Activated CD8-positive, alpha-beta T cell treated with anti-CD3 and anti-CD28 coated beads, Interleukin-2, amount 10 ng/mL, durations not matched to agents 7 days and 5 days (primary cell): ENCODE results near the gene PAX7. TPM values are rescaled to one million over a fixed set of nuclear protein-coding genes. Genes with fewer than 3 reads are reported as not detected.

Experiments
- ATAC-seq: fragments of 150-1000 bp; cut with Tn5 transposase; one replicate; pipeline ENCODE4 v1.10.0; 2021; ENCODE audit warnings: moderate library complexity
- CTCF ChIA-PET: fragments of 350-600 bp; sonication (Branson Sonifier 250); formaldehyde crosslinking; loops from one replicate; lab custom pipeline; 2021; ENCODE audit warnings: antibody characterized with exemption; lab: Charles Lee
- POLR2A ChIA-PET: fragments of 350-600 bp; sonication (Branson Sonifier 250); formaldehyde crosslinking; loops from one replicate; lab custom pipeline; 2021; ENCODE audit warnings: antibody characterized with exemption; lab: Charles Lee
- DNase-seq: peaks from one replicate; pipeline ENCODE4 v3.0.0-alpha.2; 2020
- H3K27ac Mint-ChIP-seq: one replicate; pipeline ENCODE4 v1.8.0; 2021; ENCODE audit warnings: mild to moderate bottlenecking, mixed read lengths
- H3K27me3 Mint-ChIP-seq: one replicate; pipeline ENCODE4 v1.8.0; 2021; ENCODE audit warnings: low read depth, mixed read lengths
- H3K36me3 Mint-ChIP-seq: one replicate; pipeline ENCODE4 v1.8.0; 2021; ENCODE audit warnings: low read depth, mixed read lengths
- H3K4me1 Mint-ChIP-seq: one replicate; pipeline ENCODE4 v1.8.0; 2021; ENCODE audit warnings: low read depth, mixed read lengths
- H3K4me3 Mint-ChIP-seq: one replicate; pipeline ENCODE4 v1.8.0; 2021; ENCODE audit warnings: mild to moderate bottlenecking, mixed read lengths
- H3K9me3 Mint-ChIP-seq: one replicate; pipeline ENCODE4 v1.8.0; 2022; ENCODE audit warnings: mixed read lengths; ENCODE audit not compliant: insufficient read depth
- total RNA-seq, 2 experiments: library from RNA; stranded (reverse); gene quantifications; one replicate each; pipeline ENCODE4 v1.2.3, GENCODE V29; 2021

The PAX7 gene
- total RNA-seq, 2 experiments from 2014 or later, result not detected

DNA sequence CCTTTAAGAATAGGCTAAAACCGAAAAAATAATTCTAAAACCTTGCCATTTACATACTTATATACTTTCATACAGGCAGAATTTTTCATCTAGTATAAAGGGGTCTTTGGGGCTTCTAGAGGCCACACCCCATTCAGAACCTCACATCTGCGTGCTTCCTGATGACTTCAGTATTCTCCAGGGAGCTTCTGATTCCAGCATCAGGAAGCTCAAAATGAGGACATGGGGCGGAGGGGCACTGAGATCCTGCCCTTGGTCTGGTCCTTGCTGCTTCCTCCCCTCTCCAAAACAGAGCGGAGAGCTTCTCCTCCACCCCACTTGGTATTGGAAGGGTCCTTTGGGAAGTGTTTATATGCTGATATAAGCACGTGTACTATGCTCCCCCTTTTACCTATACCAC, 13.8 kb downstream of the PAX7 start:
- Mint-ChIP-seq H3K9me3 (no peaks in the 10 kb centered on the region), H3K4me3 (no peak overlapping the region), H3K4me1 (peaks cover 15% of the 10 kb centered on the region), H3K36me3 (no peaks in the 10 kb centered on the region), H3K27ac (no peak overlapping the region), H3K27me3 (peaks cover 82% of the 10 kb centered on the region)
- ChIA-PET POLR2A (interaction anchor here (0.7 kb wide), 1 partner anchor 1718 kb away, joined by 3 read pairs; no protein-coding TSS in a partner anchor), CTCF (no interaction called here)
- ATAC-seq, result no peak
- DNase-seq, result no peak

DNA sequence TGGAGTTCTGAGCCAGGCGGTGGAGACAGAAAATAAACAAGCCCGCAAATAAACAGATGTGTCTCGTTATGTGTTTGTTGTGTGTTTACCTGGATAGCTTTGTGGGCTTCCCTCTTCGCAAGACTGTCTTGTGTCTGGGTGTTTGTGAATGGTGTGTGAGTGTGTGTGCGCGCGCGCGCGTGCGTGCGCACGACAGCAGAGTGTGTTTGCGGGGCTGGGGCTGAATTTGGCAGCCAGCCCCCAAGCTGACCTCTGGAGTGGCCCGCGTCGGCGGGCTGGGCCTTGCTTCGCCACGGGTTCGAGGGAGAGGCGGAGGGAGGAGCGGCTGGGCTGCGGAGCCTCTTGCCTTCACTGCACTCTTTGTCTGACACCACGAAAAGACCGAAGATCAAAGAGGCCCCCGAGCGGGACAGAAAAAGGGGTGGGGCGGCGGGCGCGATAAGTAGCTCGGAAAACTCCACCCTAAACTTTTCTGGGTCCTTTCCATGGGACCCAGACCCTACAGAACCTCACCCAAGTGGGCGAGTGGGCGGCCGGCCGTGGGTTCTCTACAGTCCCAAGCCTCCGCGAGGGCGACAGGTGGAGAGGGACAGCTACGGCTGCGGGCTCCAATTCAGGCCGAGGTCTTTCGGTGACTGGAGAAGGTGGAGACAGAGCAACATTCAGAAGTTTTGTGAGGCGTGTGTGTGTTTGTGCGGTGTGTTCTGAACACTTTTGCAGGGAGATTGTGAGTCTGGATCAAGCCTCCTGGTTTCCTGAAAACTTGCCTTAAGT, 14.5 kb downstream of the PAX7 start:
- CTCF ChIA-PET, result no interaction called here
- Mint-ChIP-seq H3K4me3 (no peak overlapping the region), H3K4me1 (peaks cover 15% of the 10 kb centered on the region), H3K27ac (no peak overlapping the region), H3K9me3 (no peaks in the 10 kb centered on the region), H3K36me3 (no peaks in the 10 kb centered on the region), H3K27me3 (peaks cover 81% of the 10 kb centered on the region)
- POLR2A ChIA-PET, result interaction anchor here (0.7 kb wide), 1 partner anchor 1717 kb away, joined by 3 read pairs; no protein-coding TSS in a partner anchor
- DNase-seq (no peak), ATAC-seq (no peak)

DNA sequence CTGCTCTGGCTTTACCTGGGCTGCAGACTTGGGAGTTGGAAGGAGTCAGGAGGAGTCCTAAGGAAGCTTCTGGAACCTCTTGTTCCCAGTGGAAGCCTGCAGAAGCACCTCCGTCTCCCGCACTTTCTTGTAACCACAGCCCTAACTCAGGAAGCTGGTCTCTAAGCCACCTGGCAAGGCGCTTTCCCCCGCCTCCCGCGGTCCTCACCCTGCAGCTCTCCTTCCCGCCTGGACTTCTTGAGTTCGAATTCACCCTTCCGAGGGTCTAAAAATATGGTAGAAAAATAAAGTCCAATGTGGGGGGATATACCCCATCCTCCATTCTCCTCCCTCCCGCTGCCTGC, 15.1 kb downstream of the PAX7 start:
- ATAC-seq, result no peak
- DNase-seq, result no peak
- H3K4me3 Mint-ChIP-seq, result no peak overlapping the region
- ChIA-PET CTCF (no interaction called here), POLR2A (no interaction called here)
- peaks cover 15% of the 10 kb centered on the region for H3K4me1 Mint-ChIP-seq
- peaks cover 81% of the 10 kb centered on the region for H3K27me3 Mint-ChIP-seq
- H3K36me3 Mint-ChIP-seq, result no peaks in the 10 kb centered on the region
- H3K27ac Mint-ChIP-seq, result no peak overlapping the region
- no peaks in the 10 kb centered on the region for H3K9me3 Mint-ChIP-seq

DNA sequence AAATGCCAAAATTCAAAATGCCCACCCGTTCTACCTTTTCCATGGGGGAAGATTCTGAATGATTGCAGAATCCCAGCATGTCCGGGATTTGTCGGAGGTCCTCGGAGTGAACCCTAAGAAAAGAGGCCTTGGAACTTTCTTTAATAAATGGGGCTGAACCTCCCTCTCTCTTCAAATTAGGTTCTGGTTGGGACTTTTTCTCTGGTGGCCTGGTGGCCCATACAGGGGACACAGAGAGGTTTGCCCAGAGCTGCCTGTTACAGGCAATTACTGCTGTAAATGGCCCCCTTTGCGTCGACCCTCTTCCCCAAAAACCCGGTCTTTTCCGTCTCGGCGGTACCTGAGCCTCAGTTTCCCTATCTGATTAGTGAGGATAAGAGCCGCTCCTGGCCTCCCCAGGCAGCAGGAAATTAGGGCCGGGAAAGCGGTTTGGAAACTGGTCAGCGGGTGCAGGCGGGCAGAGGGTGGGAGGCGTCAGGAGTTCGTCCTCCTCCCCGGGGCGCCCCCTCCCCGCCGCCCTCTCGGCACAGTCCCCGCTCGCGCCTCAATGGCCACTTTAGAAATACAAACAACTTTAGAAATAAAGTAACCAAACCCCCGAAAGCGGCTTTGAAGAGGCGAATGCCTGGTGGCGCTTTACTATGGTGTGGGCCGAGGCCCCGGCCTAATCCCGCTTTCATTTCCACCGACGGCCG, 15.6 kb downstream of the PAX7 start:
- ATAC-seq, result no peak
- ChIA-PET CTCF (no interaction called here), POLR2A (no interaction called here)
- no peak overlapping the region for H3K4me3 Mint-ChIP-seq
- DNase-seq, result no peak
- peaks cover 79% of the 10 kb centered on the region for H3K27me3 Mint-ChIP-seq
- H3K36me3 Mint-ChIP-seq, result no peaks in the 10 kb centered on the region
- H3K4me1 Mint-ChIP-seq, result peaks cover 15% of the 10 kb centered on the region
- no peaks in the 10 kb centered on the region for H3K9me3 Mint-ChIP-seq
- no peak overlapping the region for H3K27ac Mint-ChIP-seq

DNA sequence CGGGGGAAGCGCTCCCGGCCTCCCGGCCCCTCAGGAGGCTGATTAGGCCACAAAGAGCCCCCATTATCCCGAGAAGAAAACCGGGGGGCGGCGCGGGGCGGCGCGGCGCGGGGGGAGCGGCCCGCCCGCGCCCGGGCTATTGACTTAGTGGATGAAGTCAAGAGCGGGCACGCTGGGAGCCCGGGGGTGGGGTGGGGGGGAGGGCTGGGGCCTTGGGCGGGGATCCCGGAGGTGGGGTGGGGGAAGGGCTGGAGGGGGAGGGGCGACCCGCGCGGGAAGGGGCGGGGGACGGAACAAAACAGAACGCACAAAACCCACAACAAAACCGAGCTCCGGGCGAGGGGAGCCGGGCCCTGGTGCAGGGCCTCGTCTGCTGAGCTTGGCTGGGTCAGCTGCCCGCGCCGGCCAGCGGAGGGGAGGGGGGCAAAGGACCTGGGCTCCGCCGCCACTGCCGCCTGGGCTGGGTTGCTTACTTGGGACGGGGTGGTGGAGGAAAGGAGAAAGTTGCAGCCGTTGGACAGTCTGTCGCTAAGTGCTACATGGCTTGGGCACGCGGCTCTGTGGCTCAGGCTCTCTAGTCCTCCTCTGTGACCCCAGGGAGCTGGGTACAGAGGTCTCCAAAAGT, 16.3 kb downstream of the PAX7 start:
- ChIA-PET POLR2A (no interaction called here), CTCF (no interaction called here)
- DNase-seq (no peak), ATAC-seq (no peak)
- peaks cover 75% of the 10 kb centered on the region for H3K27me3 Mint-ChIP-seq
- H3K36me3 Mint-ChIP-seq, result no peaks in the 10 kb centered on the region
- H3K4me1 Mint-ChIP-seq, result peaks cover 17% of the 10 kb centered on the region
- H3K27ac Mint-ChIP-seq, result no peak overlapping the region
- H3K9me3 Mint-ChIP-seq, result no peaks in the 10 kb centered on the region
- no peak overlapping the region for H3K4me3 Mint-ChIP-seq

DNA sequence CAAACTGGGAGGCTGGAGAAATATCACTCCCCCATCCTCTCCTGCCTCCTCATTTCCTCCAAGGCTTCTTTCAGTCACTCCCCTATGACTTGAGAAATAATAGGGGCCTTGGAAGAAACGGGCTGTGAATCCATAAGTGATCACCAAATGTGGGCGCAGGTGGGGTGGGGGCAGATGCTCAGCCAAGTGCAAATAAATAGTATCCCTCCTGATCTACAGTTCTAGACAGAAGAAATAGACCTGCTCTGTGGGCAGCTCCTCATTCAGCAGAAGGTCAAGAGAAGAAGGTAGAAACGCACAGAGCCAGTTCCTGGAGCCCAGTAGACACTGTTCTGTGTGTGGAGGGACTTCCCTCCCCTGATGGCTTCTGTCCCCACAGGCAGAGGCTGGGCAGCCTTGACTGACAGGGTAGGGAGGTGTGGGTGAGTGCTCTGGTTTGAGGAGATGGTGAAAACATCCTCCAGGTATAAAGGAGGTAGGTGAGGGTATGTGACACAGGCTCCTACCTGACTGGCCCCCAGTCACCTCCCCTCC, 17.1 kb downstream of the PAX7 start:
- DNase-seq, result no peak
- ATAC-seq, result no peak
- H3K4me3 Mint-ChIP-seq, result no peak overlapping the region
- H3K27ac Mint-ChIP-seq, result no peak overlapping the region
- ChIA-PET CTCF (no interaction called here), POLR2A (no interaction called here)
- no peaks in the 10 kb centered on the region for H3K36me3 Mint-ChIP-seq
- peaks cover 76% of the 10 kb centered on the region for H3K27me3 Mint-ChIP-seq
- H3K4me1 Mint-ChIP-seq, result peaks cover 24% of the 10 kb centered on the region
- no peaks in the 10 kb centered on the region for H3K9me3 Mint-ChIP-seq

DNA sequence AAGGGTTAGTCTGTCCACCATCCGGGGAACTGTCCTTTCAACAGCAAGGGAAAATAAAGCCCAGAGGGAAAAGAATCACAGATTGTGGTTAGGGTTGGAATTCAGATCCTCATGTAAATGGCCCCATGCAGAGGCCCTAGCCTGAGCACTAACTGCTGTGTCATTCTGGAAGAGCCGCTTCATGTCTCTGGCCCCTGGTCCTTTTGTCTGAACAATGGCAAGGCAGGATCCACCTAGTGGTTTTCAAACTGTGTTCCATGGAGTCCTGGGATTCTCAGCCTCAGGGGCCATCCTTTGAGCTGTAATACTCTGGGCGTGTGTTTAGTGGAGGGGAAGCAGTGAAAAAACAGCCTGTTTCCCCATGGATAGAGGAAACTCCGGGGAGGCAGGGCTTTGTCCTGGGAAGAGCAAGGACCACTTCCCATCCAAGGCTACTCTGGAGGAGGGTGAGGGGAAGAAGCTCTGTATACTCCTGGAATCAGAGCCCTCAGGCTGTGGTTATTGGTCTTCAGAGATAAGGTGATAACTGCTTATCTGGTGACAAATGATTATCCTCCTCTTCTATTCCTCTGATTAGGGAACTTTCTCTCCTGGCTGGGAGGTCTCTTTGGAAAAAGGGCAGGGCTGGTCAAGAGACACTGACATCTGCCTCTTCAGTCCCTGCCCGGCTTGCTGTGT, 19.2 kb downstream of the PAX7 start:
- Mint-ChIP-seq H3K27ac (no peak overlapping the region), H3K27me3 (peaks cover 70% of the 10 kb centered on the region), H3K9me3 (no peaks in the 10 kb centered on the region), H3K36me3 (no peaks in the 10 kb centered on the region), H3K4me1 (peaks cover 28% of the 10 kb centered on the region), H3K4me3 (no peak overlapping the region)
- ATAC-seq (no peak), DNase-seq (no peak)
- POLR2A ChIA-PET, result no interaction called here
- CTCF ChIA-PET, result no interaction called here

DNA sequence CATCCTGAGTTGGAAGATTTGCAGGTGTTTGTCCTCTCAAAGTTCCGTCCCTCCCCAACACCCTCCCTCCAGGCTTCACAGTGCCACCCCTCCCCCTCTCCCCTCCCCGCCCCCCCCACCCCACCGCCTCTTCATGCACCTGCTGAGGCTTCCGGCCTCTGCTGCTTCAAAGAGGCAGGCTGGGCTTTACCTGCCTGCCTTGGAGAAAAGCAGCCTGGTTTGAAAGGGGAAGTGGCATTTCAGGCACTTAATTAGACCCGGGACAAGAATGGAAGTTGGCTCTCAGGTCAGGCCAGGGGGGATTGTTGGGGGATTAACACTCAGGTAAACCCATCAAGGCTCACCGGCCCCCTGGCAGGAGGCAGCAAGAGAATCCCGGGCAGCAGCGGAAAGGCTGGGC, 21.1 kb downstream of the PAX7 start:
- ChIA-PET POLR2A (interaction anchor here (0.6 kb wide), 1 partner anchor 270 kb away, joined by 3 read pairs; no protein-coding TSS in a partner anchor), CTCF (interaction anchor here (0.8 kb wide), 1 partner anchor 29 kb away, joined by 3 read pairs; no protein-coding TSS in a partner anchor)
- H3K27ac Mint-ChIP-seq, result no peak overlapping the region
- H3K9me3 Mint-ChIP-seq, result no peaks in the 10 kb centered on the region
- no peak for ATAC-seq
- H3K4me1 Mint-ChIP-seq, result peaks cover 17% of the 10 kb centered on the region
- H3K36me3 Mint-ChIP-seq, result no peaks in the 10 kb centered on the region
- no peak for DNase-seq
- peaks cover 60% of the 10 kb centered on the region for H3K27me3 Mint-ChIP-seq
- no peak overlapping the region for H3K4me3 Mint-ChIP-seq

DNA sequence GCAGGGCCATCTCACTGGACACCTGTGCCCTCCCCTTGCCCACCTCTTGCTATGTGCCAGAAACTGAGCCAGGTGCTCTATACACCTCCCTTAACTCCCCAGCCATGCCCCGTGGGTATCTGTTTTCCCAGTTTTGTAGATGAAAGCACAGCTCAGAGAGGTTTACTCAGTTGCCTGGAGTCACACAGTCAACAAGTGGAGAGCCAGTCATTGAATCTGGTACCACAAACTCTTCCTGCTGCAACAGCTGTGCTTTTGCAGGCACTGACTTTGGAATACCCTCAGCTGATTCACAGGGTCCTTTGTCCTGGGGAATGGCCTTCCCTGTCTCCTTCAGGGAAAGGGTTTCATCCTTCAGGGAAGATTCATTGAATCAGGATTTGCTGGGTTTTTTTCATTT, 22.1 kb downstream of the PAX7 start:
- ChIA-PET CTCF (no interaction called here), POLR2A (no interaction called here)
- no peak overlapping the region for H3K27ac Mint-ChIP-seq
- no peak for DNase-seq
- H3K9me3 Mint-ChIP-seq, result no peaks in the 10 kb centered on the region
- H3K4me3 Mint-ChIP-seq, result no peak overlapping the region
- H3K4me1 Mint-ChIP-seq, result peaks cover 17% of the 10 kb centered on the region
- H3K36me3 Mint-ChIP-seq, result no peaks in the 10 kb centered on the region
- no peak for ATAC-seq
- peaks cover 52% of the 10 kb centered on the region for H3K27me3 Mint-ChIP-seq

DNA sequence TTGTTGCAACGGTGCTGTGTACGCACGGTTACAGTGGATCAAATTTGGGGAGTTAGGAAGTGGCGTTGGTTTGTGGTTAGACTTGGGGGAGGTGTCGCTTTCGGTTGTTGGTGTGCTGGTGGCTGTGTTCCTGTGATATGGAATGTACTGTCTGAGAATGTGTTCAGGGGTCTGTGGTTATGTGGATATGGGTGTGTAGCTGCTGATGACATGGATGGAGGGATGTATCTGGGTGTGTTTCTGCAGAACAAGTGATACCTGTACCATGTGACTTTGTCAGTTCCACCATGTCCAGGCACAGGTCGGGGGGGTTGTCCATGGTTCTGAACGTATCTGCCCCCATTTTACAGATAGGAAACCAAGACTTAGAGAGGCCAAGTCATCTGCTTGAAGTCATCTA, 22.7 kb downstream of the PAX7 start:
- Mint-ChIP-seq H3K4me1 (peaks cover 17% of the 10 kb centered on the region), H3K9me3 (no peaks in the 10 kb centered on the region)

DNA sequence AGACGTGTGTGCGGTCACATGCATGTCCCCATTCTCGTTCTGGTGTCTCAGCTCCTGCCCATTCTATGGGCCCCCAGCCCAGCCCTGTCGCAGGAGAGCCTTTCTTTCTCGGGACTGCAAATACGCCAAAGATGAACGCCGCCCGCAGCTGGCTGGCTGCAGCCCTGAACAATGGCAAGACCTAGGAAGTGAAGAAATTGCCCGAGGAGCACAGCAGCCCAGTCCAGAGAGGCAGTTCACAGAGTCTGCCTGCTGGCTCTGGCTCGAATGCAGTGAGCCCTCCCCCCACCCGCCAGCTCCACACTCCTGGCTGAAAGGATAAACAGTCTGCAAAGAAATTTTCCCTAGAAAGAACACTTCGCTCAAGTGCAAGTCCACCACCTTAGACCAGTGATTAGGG, 23.3 kb downstream of the PAX7 start:
- ChIA-PET POLR2A (interaction anchor here (0.6 kb wide), 1 partner anchor 15 kb away, joined by 3 read pairs; no protein-coding TSS in a partner anchor), CTCF (interaction anchor here (1.3 kb wide), 1 partner anchor 12 kb away, joined by 3 read pairs; no protein-coding TSS in a partner anchor)
- no peak for ATAC-seq
- Mint-ChIP-seq H3K36me3 (no peaks in the 10 kb centered on the region), H3K4me3 (no peak overlapping the region), H3K27ac (no peak overlapping the region), H3K9me3 (no peaks in the 10 kb centered on the region), H3K4me1 (peaks cover 17% of the 10 kb centered on the region), H3K27me3 (peaks cover 48% of the 10 kb centered on the region)
- DNase-seq, result no peak

More for the DNA sequence above, 22.7 kb downstream of the PAX7 start:
- CTCF ChIA-PET, result interaction anchor here (1.3 kb wide), 1 partner anchor 13 kb away, joined by 3 read pairs; no protein-coding TSS in a partner anchor
- Mint-ChIP-seq H3K27ac (no peak overlapping the region), H3K36me3 (no peaks in the 10 kb centered on the region), H3K27me3 (peaks cover 49% of the 10 kb centered on the region), H3K4me3 (no peak overlapping the region)
- POLR2A ChIA-PET, result no interaction called here
- DNase-seq (peak; percentile 31), ATAC-seq (no peak)
